NCI-H2107 treated with DMSO at 0.1 percent for 48 hours (cell line): Measurements from ENCODE around the gene LILRB3.
"Not testable (repeated sequence)": the region's sequence is repeated elsewhere in the genome, so short reads cannot be mapped to it uniquely, and the experiment has no call there.

Experiments
- DNase-seq: peaks from one replicate; lab custom pipeline; 2025; ENCODE audit not compliant: unreplicated experiment; lab: John Stamatoyannopoulos, UW

LILRB3 gene

DNA sequence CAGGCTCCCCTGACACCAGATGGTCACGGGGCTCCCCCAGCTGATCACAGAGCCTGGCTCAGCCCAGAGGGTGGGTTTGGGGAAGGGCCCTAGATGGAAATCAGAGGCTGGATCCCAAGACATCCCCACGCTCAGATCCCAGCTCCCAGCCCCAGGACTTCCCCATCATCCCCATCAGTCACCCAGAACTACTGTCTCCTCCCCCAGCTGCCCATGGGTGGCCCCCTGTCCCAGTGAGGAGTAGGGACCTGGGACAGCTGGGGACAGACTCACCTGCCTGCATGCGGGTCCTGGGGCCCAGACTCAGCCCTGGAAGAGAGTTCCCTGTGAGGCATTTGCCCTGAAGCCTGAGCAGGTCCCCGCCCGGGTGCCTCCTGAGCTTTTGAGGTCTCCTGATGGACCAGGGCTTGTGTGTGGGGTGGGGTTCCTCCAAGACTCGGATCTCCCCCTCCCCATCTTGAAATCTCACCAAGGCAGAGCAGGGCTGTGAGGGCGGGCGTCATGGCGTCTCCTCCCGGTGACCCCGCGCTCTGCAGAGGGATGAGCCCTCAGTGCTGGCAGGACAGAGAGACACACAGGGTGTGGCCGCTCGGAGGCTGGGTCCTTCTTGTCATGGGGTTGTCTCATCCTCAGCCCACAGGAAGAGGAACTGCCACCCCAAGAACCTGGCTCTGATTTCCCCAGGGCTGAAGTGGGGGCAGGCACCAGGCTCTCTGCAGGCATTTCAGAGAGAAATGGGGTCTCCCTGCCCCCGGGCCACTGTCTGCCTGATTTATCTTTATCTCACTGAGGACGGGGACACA is at the start of gene LILRB3:
TSS of gene LILRB3 (minus strand) at position 534 of the 803 bp plus-strand sequence. CDS start at position 503, 31 bp downstream.
- not testable (repeated sequence) for DNase-seq

DNA sequence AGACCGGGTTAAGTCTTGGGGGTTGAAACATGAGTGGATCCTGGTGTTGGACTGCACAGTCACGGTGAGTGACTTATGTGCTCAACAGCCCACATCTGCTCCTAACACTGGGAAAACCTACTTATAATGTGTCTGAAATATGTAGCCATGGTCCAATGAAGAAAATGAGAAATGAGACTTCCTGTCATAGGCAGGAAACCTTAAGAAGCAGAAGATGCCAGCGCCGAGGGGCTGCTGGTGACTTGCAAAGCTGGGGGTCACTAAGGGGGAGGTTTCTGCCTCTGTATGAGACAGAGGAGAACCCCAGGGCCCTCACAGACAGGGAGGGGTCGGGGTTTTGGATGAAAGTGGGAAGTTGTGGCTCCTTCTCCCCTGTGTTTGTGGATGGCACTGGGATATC is 49.4 kb upstream of the LILRB3 start:
- DNase-seq: not testable (repeated sequence)

GRCh38 chr19:54271587-54271986 is 48.8 kb upstream of the LILRB3 start:
- not testable (repeated sequence) for DNase-seq

DNA sequence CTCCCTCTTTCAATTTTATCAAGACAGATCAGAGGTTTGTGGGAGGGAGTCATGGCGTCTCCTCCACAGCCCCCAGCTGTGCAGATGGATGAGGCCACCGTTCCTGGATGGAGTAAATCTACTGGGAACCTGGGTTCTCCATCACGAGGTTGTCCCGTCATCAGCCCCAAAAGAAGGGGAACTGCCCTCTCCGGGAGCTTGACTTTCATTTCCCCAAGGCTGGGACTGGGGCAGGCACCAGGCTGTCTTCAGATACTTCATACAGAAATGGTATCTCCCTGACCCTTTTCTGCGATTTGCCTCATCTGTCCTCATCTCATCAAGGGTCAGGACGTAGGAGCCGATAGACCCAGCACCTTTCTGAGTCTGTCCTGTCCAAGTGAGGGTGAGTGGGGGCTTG is 48.3 kb upstream of the LILRB3 start:
- DNase-seq: no peak

DNA sequence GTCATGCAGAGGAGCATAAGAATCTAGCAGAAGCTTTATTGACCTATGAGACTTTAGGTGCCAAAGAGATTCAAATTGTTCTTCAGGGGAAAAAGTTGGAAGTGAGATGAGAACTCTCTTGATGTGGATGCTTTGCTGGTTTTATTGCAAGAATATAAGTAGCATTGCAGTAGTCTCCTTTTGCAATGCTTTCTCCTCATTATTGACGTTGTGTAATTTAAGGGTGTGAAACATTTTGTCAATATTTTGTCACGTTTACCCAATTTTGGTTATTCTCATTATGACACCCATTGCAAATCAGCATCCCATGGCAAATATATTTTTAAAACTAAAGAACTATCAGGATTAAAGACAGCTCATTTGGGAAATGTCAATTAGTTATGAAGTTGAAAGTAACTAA is 46.1 kb upstream of the LILRB3 start:
- no peak for DNase-seq

DNA sequence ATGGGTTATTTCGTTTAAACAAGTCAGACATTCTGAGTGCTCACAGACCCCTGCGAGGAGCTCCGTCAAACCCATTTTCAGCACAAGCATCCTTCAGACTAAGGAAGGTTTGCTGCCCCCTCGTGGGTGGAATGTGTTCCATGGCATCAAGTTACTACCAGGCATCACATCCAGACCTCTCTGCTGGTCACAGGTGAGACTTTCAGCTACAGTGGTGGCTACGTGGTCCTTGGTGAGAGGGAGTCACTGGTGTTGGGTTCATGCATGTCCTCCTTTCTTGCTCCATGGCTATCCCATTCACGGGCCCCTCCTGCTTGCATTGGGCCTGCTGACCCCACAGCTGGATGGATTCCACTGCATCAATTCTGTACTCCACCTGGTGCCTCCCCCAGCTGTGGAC is 43.3 kb upstream of the LILRB3 start:
- DNase-seq: no peak

DNA sequence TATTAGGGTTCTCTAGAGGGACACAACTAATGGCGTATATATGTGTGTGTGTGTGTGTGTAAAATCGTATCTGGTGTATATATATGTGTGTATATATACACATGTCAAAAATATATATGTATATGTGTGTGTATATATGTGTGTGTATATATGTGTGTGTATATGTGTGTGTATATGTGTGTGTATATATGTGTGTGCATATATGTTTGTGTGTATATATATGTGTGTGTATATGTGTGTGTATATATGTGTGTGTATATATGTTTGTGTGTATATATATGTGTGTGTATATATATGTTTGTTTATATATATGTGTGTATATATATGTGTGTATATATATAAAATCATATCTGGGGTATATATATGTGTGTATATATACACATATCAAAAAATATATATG is 39.7 kb upstream of the LILRB3 start:
- no peak for DNase-seq

GRCh38 chr19:54262066-54262465 is 39.3 kb upstream of the LILRB3 start:
- no peak for DNase-seq

DNA sequence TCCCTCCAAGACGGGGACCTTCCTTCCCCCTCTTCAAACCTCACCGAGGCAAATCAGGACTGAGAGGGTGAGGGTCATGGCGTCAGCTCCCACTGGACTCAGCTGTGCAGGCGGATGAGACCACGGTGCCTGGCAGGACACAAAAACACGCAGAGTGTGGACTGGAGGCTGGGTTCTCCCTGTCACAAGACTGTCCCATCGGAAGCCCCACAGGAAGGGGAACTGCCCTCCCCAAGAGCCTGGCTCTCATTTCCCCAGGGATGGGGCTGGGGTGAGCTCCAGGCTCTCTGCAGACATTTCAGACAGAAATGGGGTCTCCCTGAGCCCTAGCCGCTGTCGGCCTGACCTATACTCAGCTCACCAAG is 34.3 kb upstream of the LILRB3 start, which contains the start of gene LILRB5:
TSS of gene LILRB5 (minus strand) at position 158 of the 365 bp plus-strand sequence. CDS start at position 78, 80 bp downstream.
- DNase-seq: no peak

DNA sequence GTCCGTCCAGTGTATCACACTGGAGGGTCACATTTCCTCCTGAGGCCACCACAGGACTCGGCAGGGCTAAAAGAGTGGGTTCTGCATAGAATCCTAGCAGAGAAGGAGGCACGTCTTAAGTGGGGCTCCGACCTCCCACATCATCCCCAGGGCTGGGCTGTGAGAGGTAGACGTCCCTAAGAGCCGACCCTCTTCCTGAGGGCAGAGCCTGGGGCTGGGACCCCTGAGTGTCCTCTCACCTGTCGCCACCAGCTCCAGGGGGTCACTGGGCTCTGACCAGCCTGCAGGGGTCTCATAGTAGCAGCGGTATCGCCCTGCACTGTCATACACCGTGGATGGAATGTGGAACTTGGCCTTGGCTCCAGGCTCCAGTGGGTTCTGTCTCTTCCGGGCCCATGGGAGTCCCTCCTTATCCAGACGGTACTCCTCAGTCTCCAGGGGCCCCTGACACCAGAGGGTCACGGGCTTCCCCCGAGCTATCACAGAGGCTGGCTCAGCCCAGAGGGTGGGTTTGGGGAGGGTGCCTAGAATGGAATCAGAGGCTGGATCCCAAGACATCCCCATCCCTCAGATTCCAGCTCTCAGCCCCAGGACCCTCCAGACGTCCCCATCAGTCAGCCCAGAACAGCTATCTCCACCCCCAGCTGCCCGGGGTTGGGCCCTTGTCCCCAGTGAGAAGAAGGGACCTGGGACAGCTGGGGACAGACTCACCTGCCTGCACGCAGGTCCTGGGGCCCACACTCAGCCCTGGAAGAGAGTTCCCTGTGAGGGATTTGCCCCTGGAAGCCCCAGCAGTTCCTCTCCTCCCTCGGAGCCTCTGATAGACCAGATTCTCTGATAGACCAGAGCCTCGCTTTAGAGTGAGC is 33.7 kb upstream of the LILRB3 start:
- DNase-seq: no peak

DNA sequence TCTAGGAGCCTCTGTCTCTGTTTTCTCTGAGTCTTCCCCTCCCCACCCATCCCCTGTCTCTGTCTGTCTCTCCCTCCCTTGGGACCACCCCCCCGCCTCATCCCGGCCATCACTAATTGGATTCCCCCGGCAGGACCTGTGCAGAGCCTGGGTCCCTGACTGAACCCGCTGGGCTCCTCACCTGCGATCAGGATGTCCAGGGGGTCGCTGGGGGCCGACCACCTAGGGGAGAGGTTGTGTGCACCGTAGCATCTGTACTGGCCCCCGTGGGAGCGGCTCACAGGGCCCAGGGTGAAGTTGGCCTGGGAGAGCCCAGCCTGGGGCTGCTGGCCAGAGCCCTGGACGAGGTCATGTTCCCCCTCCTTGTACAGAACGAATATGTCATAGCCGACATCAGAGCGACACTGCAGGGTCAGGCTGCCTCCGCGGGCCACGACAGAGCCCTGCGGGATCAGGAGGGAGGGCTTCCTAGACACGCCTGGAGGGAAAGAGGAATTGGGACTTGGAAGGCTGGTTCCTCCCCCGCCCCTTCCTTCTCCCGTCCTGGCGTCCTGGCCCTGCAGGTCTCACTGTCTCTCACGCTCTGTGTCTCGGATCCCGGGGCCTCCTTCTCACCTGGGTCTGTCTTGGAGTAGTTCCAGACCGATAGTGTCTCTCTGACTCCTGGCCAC is 32.4 kb upstream of the LILRB3 start:
- no peak for DNase-seq

DNA sequence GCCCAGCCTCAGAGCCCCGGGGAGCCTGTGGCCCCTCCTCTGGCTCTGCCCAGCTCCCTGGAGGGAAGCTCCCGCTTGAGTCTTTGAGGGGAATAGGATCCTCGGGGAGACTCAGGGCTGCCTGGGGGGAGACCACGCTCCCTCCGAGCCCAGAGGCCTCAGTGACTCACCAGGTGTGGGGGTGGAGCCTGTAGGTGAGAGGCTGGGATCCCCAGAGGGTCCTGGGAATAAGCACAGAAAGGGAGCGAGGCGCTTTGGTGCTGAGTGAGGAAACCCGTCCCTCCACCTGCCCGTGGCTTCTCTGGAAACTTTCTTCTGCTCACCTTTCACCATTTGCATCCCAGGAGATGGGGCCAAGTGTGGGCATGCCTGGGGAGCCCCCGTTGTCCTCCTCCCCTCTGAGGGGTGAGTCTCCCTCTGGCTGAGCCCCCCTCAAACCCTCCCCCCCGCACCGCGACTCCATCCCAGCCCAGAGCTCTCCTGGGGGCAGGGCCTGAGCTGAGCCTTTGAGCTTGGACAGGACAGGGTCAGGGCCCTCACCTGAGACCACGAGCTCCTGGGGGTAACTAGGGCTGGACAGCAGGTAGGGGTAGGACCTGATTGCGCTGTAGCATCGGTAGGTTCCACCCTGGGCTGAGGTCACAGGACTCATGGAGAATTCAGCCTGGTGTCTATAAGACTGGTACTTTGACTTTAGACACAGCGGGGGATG is 31.5 kb upstream of the LILRB3 start:
- DNase-seq: no peak

DNA sequence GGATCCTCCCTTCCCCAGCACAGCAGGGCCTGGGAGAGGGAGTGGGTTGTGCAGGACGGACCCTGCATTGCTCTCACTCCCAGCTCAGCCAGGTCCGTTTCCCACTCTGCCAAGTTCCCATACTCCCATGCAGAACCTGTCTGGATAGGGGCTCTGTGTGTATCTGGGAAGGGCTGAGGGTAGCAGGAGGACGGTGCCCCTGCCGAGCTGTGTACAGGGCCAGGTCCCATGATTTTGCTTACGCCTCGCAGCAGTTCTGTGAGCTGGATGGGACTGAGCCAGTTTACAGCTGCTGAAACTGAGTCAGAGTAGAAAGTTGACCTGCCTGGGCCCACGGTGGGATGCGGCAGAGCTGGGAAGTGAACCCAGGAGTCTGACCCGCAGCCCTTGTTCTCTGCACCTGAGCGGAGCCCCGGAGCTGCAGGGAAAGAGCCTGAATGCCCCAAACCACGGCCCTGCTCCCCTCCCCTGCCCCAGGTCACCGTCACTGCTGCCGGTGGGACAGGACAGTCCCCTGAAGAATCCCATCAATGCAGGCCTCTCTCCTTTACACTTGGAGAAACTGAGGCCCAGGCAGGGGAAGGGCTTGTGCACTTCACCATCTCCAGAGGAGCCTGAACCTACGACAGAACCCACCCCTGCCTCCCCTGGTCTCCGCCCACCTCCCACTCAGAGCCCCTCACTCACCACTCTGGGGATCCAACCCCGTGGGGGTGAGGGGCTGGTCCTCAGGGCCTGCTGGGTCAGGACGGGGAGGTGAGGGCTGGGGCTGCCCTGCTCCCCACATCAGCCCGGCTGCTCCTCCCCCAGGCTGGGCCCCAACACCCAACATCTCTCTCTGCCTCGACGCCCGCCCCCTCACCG is 30.8 kb upstream of the LILRB3 start:
- no peak for DNase-seq

DNA sequence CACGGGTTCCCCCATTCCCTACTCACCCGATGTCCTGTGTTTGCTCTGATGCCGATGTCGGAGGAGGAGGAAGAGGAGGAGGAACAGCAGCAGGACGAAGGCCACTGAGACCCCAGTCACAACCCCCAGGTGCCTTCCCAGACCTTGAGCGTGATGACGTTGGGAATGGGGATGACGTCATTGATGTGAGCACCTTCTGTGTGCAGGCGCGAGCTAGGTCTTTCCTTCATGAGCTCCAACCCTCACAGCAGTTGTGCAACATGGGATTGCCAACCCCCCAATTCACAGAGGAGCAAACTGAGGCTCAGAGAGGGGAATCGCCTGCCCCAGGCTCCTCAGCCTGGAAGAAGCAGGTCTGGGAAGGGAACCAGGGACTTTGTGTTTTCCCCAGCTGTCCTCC is 30.0 kb upstream of the LILRB3 start:
- no peak for DNase-seq

DNA sequence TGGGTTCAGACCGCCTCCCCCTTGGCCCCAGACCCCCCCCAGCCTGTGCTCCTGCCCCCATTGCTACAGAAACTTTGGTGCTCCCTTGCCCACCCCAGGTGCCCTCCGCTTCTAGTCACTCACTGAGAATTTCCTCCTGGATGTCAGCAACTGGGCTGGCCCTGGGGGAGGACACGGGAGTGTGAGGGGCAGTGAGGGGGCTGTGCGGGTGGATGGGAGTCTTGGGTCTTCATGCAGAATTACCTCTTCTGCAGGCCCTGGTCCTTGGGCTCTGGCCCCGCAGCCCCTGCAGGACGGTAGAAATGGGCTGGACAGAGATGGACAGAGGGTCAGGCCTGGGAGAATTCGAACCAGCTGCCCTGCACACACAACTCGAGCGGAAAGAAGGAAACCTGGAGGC is 29.4 kb upstream of the LILRB3 start:
- DNase-seq: no peak

DNA sequence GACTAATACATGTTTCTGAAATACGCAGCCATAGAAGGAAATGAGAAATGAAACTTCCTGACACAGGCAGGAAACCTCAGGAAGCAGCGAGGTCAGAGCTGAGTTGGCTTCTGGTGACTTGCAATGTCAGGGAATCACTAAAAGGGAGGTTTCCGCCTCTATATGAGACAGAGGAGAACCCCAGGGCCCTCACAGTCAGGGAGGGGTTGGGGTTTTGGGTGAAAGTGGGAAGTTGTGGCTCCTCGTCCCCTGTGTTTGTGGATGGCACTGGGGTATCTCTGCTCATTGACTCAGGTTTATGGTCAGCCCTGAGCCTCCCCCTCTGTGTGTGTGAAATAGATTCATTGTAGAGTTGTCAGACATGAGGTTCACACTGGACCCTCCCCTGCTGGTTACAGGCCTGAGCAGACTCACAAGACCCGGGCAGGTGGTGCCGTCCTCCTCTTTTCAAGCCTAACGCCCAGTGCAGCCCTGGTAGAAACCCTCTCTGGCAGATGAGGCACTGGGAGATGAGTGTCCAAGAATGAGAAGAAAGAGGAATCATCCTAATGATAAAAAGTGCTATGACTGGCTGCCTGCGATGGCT is 25.3 kb upstream of the LILRB3 start:
- DNase-seq: no peak

GRCh38 chr19:54247106-54247930 is 24.5 kb upstream of the LILRB3 start:
- no peak for DNase-seq

DNA sequence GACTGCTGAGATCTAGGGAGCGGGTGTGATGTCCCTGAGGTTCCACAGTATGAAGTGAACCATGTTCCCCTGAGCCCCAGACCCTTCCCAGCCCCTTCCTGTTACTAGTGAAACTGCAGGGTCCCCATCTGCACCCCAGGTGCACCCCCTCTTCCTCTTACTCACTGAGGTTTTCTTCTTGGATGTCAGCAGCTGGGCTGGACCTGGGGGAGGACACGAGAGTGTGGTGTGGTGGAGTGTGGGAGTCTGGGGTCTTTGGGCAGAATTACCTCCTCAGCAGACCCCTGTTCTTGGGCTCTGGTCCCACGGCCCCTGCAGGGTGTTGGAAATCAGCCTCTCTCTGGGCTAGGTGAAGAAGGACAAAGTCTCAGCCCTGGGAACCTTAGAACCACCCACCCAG is 23.1 kb upstream of the LILRB3 start:
- DNase-seq: no peak

DNA sequence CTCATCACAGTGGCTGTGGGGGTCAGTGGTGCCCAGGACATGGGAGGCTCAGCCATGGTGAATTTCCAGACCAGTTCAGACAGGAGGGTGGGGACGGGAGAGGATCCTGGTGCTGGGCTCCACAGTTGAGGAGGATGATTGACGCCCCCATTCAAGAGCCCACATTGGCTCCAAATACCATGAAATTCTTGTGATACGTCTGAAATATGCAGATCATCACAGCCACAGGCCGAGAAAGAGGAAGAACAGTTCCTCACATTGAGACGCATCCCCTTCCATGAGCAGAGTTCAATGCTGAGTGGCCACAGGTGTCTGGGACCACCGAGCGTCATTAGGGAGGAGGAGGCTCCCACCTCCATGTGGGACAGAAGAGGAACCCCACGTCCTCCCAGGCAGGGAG is 21.0 kb upstream of the LILRB3 start:
- DNase-seq: not testable (repeated sequence)
